WTC11 (cell line): ENCODE results near the gene LOC128125822.

Experiments used
- ETV6 ChIP-seq: sonication (generic); formaldehyde crosslinking; IDR thresholded peaks from 2 replicates; pipeline ENCODE4 v1.8.1; 2022; ENCODE audit warnings: mild to moderate bottlenecking, missing genetic modification reagents
- FOXK1 ChIP-seq: sonication (generic); formaldehyde crosslinking; IDR thresholded peaks from 2 replicates; pipeline ENCODE4 v1.8.0; 2022; ENCODE audit warnings: mild to moderate bottlenecking, moderate library complexity, missing genetic modification reagents
- FOXP1 ChIP-seq: sonication (generic); formaldehyde crosslinking; IDR thresholded peaks from 2 replicates; pipeline ENCODE4 v1.8.0; 2022; ENCODE audit warnings: missing genetic modification reagents, mild to moderate bottlenecking, moderate library complexity, borderline replicate concordance
- JAZF1 ChIP-seq: fragments of 250-450 bp; sonication (Bioruptor Pico); IDR thresholded peaks from 2 replicates; pipeline ENCODE4 v1.9.0; 2021; ENCODE audit warnings: moderate library complexity, mild to moderate bottlenecking, inconsistent platforms
- JUN ChIP-seq: sonication (generic); formaldehyde crosslinking; IDR thresholded peaks from 2 replicates; pipeline ENCODE4 v1.8.0; 2023; ENCODE audit warnings: mild to moderate bottlenecking, missing genetic modification reagents
- KAT7 ChIP-seq: sonication (generic); formaldehyde crosslinking; IDR thresholded peaks from 2 replicates; pipeline ENCODE4 v1.8.1; 2023; ENCODE audit warnings: missing genetic modification reagents, mild to moderate bottlenecking, borderline replicate concordance
- MAX ChIP-seq: sonication (generic); formaldehyde crosslinking; IDR thresholded peaks from 2 replicates; pipeline ENCODE4 v1.8.0; 2022; ENCODE audit warnings: mild to moderate bottlenecking, missing genetic modification reagents
- PREB ChIP-seq: sonication (generic); formaldehyde crosslinking; IDR thresholded peaks from 2 replicates; pipeline ENCODE4 v1.8.1; 2022; ENCODE audit warnings: mild to moderate bottlenecking, missing genetic modification reagents, moderate library complexity, borderline replicate concordance
- SMAD3 ChIP-seq: sonication (generic); formaldehyde crosslinking; IDR thresholded peaks from 2 replicates; pipeline ENCODE4 v1.8.0; 2022; ENCODE audit warnings: missing genetic modification reagents, mild to moderate bottlenecking, borderline replicate concordance
- TF ChIP-seq, protein P1 (sequence below): fragments of 200-600 bp; IDR thresholded peaks from 2 replicates; pipeline ENCODE4 v1.8.0; 2022; ENCODE audit warnings: antibody characterized with exemption
- TF ChIP-seq, protein P2 (sequence below): sonication (generic); formaldehyde crosslinking; IDR thresholded peaks from 2 replicates; pipeline ENCODE4 v1.8.1; 2023; ENCODE audit warnings: mild to moderate bottlenecking, missing genetic modification reagents
- TF ChIP-seq, protein P3 (sequence below): sonication (generic); formaldehyde crosslinking; IDR thresholded peaks from 2 replicates; pipeline ENCODE4 v1.8.0; 2022; ENCODE audit warnings: mild to moderate bottlenecking, missing genetic modification reagents

DNA sequence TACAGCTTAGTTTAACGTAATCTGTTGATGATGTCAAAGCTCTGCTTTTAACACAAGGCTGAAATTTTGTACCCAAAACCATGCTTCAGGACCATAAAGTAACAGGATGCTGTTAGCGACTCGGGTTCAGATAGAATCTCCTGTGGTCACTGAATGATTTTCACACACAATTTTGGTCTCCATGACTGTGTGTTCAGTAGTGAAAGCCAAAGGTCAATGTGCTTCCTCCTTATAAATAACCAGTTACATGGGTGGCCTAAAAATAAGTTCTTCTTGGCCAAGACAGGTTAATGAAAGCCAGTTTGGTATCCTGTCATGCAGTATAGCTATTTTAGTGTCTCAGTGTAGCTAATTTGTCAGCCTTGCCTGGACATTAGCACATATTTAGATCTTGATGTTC lies 19.1 kb upstream of the LOC128125822 start:
- TF ChIP-seq, protein P1, sequence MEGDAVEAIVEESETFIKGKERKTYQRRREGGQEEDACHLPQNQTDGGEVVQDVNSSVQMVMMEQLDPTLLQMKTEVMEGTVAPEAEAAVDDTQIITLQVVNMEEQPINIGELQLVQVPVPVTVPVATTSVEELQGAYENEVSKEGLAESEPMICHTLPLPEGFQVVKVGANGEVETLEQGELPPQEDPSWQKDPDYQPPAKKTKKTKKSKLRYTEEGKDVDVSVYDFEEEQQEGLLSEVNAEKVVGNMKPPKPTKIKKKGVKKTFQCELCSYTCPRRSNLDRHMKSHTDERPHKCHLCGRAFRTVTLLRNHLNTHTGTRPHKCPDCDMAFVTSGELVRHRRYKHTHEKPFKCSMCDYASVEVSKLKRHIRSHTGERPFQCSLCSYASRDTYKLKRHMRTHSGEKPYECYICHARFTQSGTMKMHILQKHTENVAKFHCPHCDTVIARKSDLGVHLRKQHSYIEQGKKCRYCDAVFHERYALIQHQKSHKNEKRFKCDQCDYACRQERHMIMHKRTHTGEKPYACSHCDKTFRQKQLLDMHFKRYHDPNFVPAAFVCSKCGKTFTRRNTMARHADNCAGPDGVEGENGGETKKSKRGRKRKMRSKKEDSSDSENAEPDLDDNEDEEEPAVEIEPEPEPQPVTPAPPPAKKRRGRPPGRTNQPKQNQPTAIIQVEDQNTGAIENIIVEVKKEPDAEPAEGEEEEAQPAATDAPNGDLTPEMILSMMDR = no peak
- TF ChIP-seq, protein P2, sequence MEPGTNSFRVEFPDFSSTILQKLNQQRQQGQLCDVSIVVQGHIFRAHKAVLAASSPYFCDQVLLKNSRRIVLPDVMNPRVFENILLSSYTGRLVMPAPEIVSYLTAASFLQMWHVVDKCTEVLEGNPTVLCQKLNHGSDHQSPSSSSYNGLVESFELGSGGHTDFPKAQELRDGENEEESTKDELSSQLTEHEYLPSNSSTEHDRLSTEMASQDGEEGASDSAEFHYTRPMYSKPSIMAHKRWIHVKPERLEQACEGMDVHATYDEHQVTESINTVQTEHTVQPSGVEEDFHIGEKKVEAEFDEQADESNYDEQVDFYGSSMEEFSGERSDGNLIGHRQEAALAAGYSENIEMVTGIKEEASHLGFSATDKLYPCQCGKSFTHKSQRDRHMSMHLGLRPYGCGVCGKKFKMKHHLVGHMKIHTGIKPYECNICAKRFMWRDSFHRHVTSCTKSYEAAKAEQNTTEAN (CRISPR knock-in tag) = no peak
- no peak for TF ChIP-seq FOXP1 (CRISPR knock-in tag)
- TF ChIP-seq, protein P3, sequence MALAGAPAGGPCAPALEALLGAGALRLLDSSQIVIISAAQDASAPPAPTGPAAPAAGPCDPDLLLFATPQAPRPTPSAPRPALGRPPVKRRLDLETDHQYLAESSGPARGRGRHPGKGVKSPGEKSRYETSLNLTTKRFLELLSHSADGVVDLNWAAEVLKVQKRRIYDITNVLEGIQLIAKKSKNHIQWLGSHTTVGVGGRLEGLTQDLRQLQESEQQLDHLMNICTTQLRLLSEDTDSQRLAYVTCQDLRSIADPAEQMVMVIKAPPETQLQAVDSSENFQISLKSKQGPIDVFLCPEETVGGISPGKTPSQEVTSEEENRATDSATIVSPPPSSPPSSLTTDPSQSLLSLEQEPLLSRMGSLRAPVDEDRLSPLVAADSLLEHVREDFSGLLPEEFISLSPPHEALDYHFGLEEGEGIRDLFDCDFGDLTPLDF (CRISPR knock-in tag) = no peak
- no peak for TF ChIP-seq ETV6 (CRISPR knock-in tag)
- TF ChIP-seq FOXK1 (CRISPR knock-in tag) = no peak
- no peak for TF ChIP-seq KAT7 (CRISPR knock-in tag)
- no peak for TF ChIP-seq MAX
- no peak for TF ChIP-seq JAZF1 (CRISPR knock-in tag)
- no peak for TF ChIP-seq PREB
- TF ChIP-seq JUN (CRISPR knock-in tag) = no peak
- no peak for TF ChIP-seq SMAD3 (CRISPR knock-in tag)
